UCSD-AML1 (cell line): ENCODE measurements around the gene C11orf86.

Experiments
- DNase-seq: peaks from one replicate; lab custom pipeline; 2025; ENCODE audit not compliant: unreplicated experiment; lab: John Stamatoyannopoulos, UW

C11orf86 gene

GRCh38 chr11:66966351-66966750 lies 8.8 kb upstream of the C11orf86 start:
- no peak for DNase-seq

GRCh38 chr11:66967670-66968425 lies 7.3 kb upstream of the C11orf86 start:
- no peak for DNase-seq

- no peak for DNase-seq
Measured at GRCh38 chr11:66969584-66970225, 5.4 kb upstream of the C11orf86 start.

- no peak for DNase-seq
Measured at GRCh38 chr11:66970371-66970806, 4.7 kb upstream of the C11orf86 start.

GRCh38 chr11:66970807-66971442 lies 4.2 kb upstream of the C11orf86 start:
- DNase-seq: no peak

- no peak for DNase-seq
Measured at GRCh38 chr11:66971488-66971887, 3.6 kb upstream of the C11orf86 start.

- no peak for DNase-seq
Measured at GRCh38 chr11:66973956-66974580, 1.0 kb upstream of the C11orf86 start.

GRCh38 chr11:66975405-66976027 lies 412 bp downstream of the C11orf86 start:
- no peak for DNase-seq

- DNase-seq: no peak
Measured at GRCh38 chr11:66976028-66976467, 944 bp downstream of the C11orf86 start.

- no peak for DNase-seq
Measured at GRCh38 chr11:66976925-66977324, 1.8 kb downstream of the C11orf86 start.

GRCh38 chr11:66978229-66978628 lies 3.1 kb downstream of the C11orf86 start:
- no peak for DNase-seq

GRCh38 chr11:66978717-66979116 lies 3.6 kb downstream of the C11orf86 start:
- no peak for DNase-seq

- no peak for DNase-seq
Measured at GRCh38 chr11:66979336-66979980, 4.4 kb downstream of the C11orf86 start.

GRCh38 chr11:66981976-66982578 lies 7.0 kb downstream of the C11orf86 start:
- DNase-seq: peak; percentile 59

GRCh38 chr11:66983275-66983924 lies 8.3 kb downstream of the C11orf86 start:
- DNase-seq: no peak

GRCh38 chr11:66985508-66986177 lies 10.5 kb downstream of the C11orf86 start:
- no peak for DNase-seq

- DNase-seq: no peak
Measured at GRCh38 chr11:66986178-66986545, 11.1 kb downstream of the C11orf86 start.

- DNase-seq: peak; percentile 38
Measured at GRCh38 chr11:66987158-66987620, 12.1 kb downstream of the C11orf86 start.
